Measurements from ENCODE around the gene ZNF276.

- TF ChIP-seq, protein P1, sequence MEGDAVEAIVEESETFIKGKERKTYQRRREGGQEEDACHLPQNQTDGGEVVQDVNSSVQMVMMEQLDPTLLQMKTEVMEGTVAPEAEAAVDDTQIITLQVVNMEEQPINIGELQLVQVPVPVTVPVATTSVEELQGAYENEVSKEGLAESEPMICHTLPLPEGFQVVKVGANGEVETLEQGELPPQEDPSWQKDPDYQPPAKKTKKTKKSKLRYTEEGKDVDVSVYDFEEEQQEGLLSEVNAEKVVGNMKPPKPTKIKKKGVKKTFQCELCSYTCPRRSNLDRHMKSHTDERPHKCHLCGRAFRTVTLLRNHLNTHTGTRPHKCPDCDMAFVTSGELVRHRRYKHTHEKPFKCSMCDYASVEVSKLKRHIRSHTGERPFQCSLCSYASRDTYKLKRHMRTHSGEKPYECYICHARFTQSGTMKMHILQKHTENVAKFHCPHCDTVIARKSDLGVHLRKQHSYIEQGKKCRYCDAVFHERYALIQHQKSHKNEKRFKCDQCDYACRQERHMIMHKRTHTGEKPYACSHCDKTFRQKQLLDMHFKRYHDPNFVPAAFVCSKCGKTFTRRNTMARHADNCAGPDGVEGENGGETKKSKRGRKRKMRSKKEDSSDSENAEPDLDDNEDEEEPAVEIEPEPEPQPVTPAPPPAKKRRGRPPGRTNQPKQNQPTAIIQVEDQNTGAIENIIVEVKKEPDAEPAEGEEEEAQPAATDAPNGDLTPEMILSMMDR (IDR thresholded peaks at IDR 0.05; ENCODE audit: borderline replicate concordance, extremely low read depth, low read length, poor library complexity, severe bottlenecking) = no peak
- no peak for TF ChIP-seq EZH2 (IDR thresholded peaks at IDR 0.05; ENCODE audit: borderline replicate concordance, low read depth, low read length, severe bottlenecking)
Observed at GRCh38 chr16:89704281-89704680, 17.1 kb upstream of the ZNF276 start.
